BLaER1 treated with 17β-estradiol and CSF1 and Interleukin-3, amounts not matched to agents 10 nM and 100 nM (cell line): Measurements from ENCODE around the gene APBA2.

Source experiments
- H3K27ac ChIP-seq, 11 experiments: shearing (Covaris generic); formaldehyde crosslinking; 2 replicates each; pipeline ENCODE4 v1.8.1; 2022
- H3K27me3 ChIP-seq, 11 experiments: shearing (Covaris generic); formaldehyde crosslinking; 2 replicates each; pipeline ENCODE4 v1.8.1; 2022
- H3K36me3 ChIP-seq, 11 experiments: shearing (Covaris generic); formaldehyde crosslinking; 2 replicates each; pipeline ENCODE4 v1.8.1; 2022
- H3K4me1 ChIP-seq, 10 experiments: shearing (Covaris generic); formaldehyde crosslinking; 2 replicates each; pipeline ENCODE4 v1.8.1; 2022
- H3K4me2 ChIP-seq, 11 experiments: shearing (Covaris generic); formaldehyde crosslinking; 2 replicates each; pipeline ENCODE4 v1.8.1; 2022
- H3K4me3 ChIP-seq, 10 experiments: shearing (Covaris generic); formaldehyde crosslinking; 2 replicates each; pipeline ENCODE4 v1.8.1; 2022
- H3K9ac ChIP-seq, 11 experiments: shearing (Covaris generic); formaldehyde crosslinking; 2 replicates each; pipeline ENCODE4 v1.8.1; 2022
- H3K9me3 ChIP-seq, 11 experiments: shearing (Covaris generic); formaldehyde crosslinking; replicated peaks in 1 of 11; 2 replicates each; pipeline ENCODE4 v1.8.1; 2022
- H4K20me1 ChIP-seq, 11 experiments: shearing (Covaris generic); formaldehyde crosslinking; 2 replicates each; pipeline ENCODE4 v1.8.1; 2022
- Cebpa-rat ChIP-seq, 11 experiments: shearing (Covaris generic); IDR thresholded peaks; 2 replicates each; pipeline ENCODE4 v1.8.1; 2022

Gene APBA2

GRCh38 chr15:29074045-29074444, 188.3 kb downstream of the APBA2 start:
- no peaks in the 10 kb centered on the region for H4K20me1 ChIP-seq
- no peak overlapping the region for H3K27ac ChIP-seq
- no peak overlapping the region for H3K4me3 ChIP-seq
- TF ChIP-seq Cebpa-rat (IDR thresholded peaks at IDR 0.05), result no peak
- H3K4me1 ChIP-seq, result peaks cover 0 to 16% (median 6%) of the 10 kb centered on the region in 10 experiments; a peak in 11 of 20 replicates
- H3K4me2 ChIP-seq, result no peak overlapping the region
- peaks cover 0 to 8% (median 7%) of the 10 kb centered on the region in 11 experiments; a peak in 13 of 22 replicates for H3K9me3 ChIP-seq
- H3K36me3 ChIP-seq, result peaks cover 0 to 10% (median 0%) of the 10 kb centered on the region in 11 experiments; a peak in 2 of 22 replicates
- no peak overlapping the region for H3K9ac ChIP-seq
- H3K27me3 ChIP-seq, result no peaks in the 10 kb centered on the region

DNA sequence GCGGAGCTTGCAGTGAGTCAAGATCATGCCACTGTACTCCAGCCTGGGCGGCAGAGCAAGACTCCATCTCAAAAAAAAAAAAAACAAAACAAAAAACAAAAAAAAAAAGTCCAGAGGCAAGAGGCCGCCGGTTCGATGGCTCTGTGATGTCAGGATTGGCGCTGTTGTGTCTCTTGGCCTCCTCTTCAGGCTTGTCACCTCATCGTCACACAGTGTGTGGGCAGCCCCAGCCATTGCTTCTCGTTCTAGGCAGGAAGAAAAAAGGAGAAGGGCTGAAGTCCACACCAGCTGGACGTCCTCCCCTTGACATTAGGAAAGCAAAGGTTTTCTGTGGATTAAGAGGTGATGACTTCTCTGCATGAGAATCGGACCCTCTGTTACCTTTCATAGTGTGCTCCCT, 192.8 kb downstream of the APBA2 start:
- no peak overlapping the region for H3K4me2 ChIP-seq
- no peak overlapping the region for H3K27ac ChIP-seq
- no peaks in the 10 kb centered on the region for H3K4me1 ChIP-seq
- H3K27me3 ChIP-seq, result no peaks in the 10 kb centered on the region
- no peaks in the 10 kb centered on the region for H4K20me1 ChIP-seq
- H3K4me3 ChIP-seq, result no peak overlapping the region
- no peaks in the 10 kb centered on the region for H3K9me3 ChIP-seq
- no peak for TF ChIP-seq Cebpa-rat (IDR thresholded peaks at IDR 0.05)
- H3K9ac ChIP-seq, result no peak overlapping the region
- peaks cover 0 to 18% (median 0%) of the 10 kb centered on the region in 11 experiments; a peak in 2 of 22 replicates for H3K36me3 ChIP-seq

- H3K4me3 ChIP-seq, result no peak overlapping the region
- H3K4me1 ChIP-seq, result no peaks in the 10 kb centered on the region
- H3K27me3 ChIP-seq, result no peaks in the 10 kb centered on the region
- H4K20me1 ChIP-seq, result no peaks in the 10 kb centered on the region
- TF ChIP-seq Cebpa-rat (IDR thresholded peaks at IDR 0.05), result no peak
- H3K27ac ChIP-seq, result no peak overlapping the region
- H3K9me3 ChIP-seq, result peaks cover 0 to 4% (median under 1%) of the 10 kb centered on the region in 11 experiments; a peak in 8 of 22 replicates
- H3K36me3 ChIP-seq, result peaks cover 0 to 18% (median 0%) of the 10 kb centered on the region in 11 experiments; a peak in 2 of 22 replicates
- H3K4me2 ChIP-seq, result no peak overlapping the region
- no peak overlapping the region for H3K9ac ChIP-seq
These were observed 193.7 kb downstream of the APBA2 start for GRCh38 chr15:29079479-29079878.

- Histone ChIP-seq H3K4me2 (no peak overlapping the region), H3K4me3 (no peak overlapping the region), H3K9ac (no peak overlapping the region), H3K4me1 (no peaks in the 10 kb centered on the region), H3K9me3 (peaks cover 0 to 11% (median 4%) of the 10 kb centered on the region in 11 experiments; a peak in 9 of 22 replicates), H3K27ac (no peak overlapping the region), H4K20me1 (no peaks in the 10 kb centered on the region), H3K27me3 (no peaks in the 10 kb centered on the region), H3K36me3 (peaks cover 0 to 22% (median 0%) of the 10 kb centered on the region in 11 experiments; a peak in 2 of 22 replicates)
- no peak for TF ChIP-seq Cebpa-rat (IDR thresholded peaks at IDR 0.05)
These were observed 196.0 kb downstream of the APBA2 start for GRCh38 chr15:29081781-29082180.

DNA sequence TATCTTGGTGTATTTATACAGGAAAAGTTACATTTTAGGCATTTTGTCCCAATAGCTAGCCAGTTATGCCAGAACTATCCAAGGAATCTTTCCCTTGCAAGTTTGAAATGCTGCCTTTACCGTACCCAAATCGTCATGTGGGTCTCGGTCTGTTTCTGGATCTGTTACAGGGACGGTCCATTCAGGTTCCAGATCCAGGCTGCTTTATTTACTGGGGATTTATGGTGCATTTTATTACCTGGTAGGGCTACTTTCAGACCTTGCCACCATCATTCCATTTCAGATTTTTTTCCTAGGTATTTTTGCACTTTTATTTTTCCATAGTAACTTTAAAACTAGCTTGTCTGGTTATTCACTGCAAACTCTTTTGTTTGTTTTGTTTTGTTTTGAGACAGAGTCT, 197.4 kb downstream of the APBA2 start:
- H3K36me3 ChIP-seq, result peaks cover 0 to 16% (median 0%) of the 10 kb centered on the region in 11 experiments; a peak in 2 of 22 replicates
- no peak overlapping the region for H3K27ac ChIP-seq

GRCh38 chr15:29083858-29084257, 198.1 kb downstream of the APBA2 start:
- Histone ChIP-seq H3K27ac (no peak overlapping the region), H3K36me3 (peaks cover 0 to 16% (median 0%) of the 10 kb centered on the region in 11 experiments; a peak in 2 of 22 replicates), H3K4me1 (peaks cover 0 to 3% (median under 1%) of the 10 kb centered on the region in 10 experiments; a peak in 6 of 20 replicates), H3K4me2 (no peak overlapping the region), H3K9ac (no peak overlapping the region), H3K27me3 (no peaks in the 10 kb centered on the region), H3K4me3 (no peak overlapping the region), H4K20me1 (no peaks in the 10 kb centered on the region), H3K9me3 (peaks cover 0 to 11% (median 4%) of the 10 kb centered on the region in 11 experiments; a peak in 9 of 22 replicates)
- no peak for TF ChIP-seq Cebpa-rat (IDR thresholded peaks at IDR 0.05)

More for the DNA sequence above, 197.4 kb downstream of the APBA2 start:
- Histone ChIP-seq H4K20me1 (no peaks in the 10 kb centered on the region), H3K9ac (no peak overlapping the region), H3K4me2 (no peak overlapping the region), H3K9me3 (peaks cover 0 to 11% (median 4%) of the 10 kb centered on the region in 11 experiments; a peak in 9 of 22 replicates), H3K27me3 (no peaks in the 10 kb centered on the region), H3K4me1 (no peaks in the 10 kb centered on the region), H3K4me3 (no peak overlapping the region)
- TF ChIP-seq Cebpa-rat (IDR thresholded peaks at IDR 0.05), result no peak

DNA sequence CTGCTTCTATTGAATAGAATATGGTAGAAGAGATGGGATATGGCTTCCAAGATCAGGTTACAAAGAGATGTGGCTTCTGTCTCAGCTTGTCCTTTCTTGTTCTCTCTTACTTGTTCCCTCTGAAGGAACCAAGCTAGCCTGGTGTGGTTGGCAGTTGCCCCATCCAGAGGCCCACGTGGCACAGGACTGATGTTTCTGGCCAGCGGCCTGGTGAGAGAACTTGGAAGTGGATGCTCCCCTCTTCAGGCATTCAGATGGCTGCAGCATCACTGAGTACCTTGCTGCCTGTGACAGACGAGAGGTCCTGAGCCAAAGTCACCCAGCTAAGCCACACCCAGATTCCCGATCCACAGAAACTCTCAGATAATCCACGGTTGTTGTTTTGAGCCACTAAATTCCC, 200.2 kb downstream of the APBA2 start:
- TF ChIP-seq Cebpa-rat (IDR thresholded peaks at IDR 0.05), result no peak

DNA sequence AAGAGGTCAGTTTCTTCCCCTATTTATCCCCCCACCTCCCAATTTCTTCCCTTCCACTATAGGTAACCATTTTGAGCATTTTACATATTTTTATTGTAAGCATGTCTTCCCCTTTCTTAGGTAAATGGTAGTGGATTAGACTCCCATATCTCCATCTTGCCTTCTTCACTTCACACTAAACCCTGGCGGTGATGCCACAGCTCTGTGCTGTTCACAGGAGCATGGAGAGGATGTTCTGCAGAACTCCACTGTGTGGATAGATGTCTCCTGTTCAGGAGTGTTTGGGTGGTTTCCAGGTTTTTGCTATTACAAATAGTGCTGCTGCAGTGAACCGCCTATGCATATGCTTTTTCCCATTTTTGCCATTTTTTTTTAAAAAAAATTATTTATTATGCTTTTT, 201.1 kb downstream of the APBA2 start:
- H3K9me3 ChIP-seq, result peaks cover 0 to 11% (median 4%) of the 10 kb centered on the region in 11 experiments; a peak in 9 of 22 replicates
- peaks cover 4 to 17% (median 15%) of the 10 kb centered on the region in 10 experiments; a peak in 18 of 20 replicates for H3K4me1 ChIP-seq
- H3K4me2 ChIP-seq, result no peak overlapping the region
- peaks cover 0 to 4% (median 0%) of the 10 kb centered on the region in 11 experiments; a peak in 1 of 22 replicates for H3K36me3 ChIP-seq
- no peak overlapping the region for H3K9ac ChIP-seq
- no peak overlapping the region for H3K27ac ChIP-seq
- H3K27me3 ChIP-seq, result no peaks in the 10 kb centered on the region
- no peaks in the 10 kb centered on the region; a peak in 1 of 22 replicates for H4K20me1 ChIP-seq
- no peak overlapping the region for H3K4me3 ChIP-seq
- no peak for TF ChIP-seq Cebpa-rat (IDR thresholded peaks at IDR 0.05)

More for the DNA sequence above, 200.2 kb downstream of the APBA2 start:
- peaks cover 0 to 4% (median 0%) of the 10 kb centered on the region in 11 experiments; a peak in 1 of 22 replicates for H3K36me3 ChIP-seq
- peaks cover 0 to 11% (median 4%) of the 10 kb centered on the region in 11 experiments; a peak in 9 of 22 replicates for H3K9me3 ChIP-seq
- H3K9ac ChIP-seq, result no peak overlapping the region
- peaks cover 4 to 17% (median 15%) of the 10 kb centered on the region in 10 experiments; a peak in 18 of 20 replicates for H3K4me1 ChIP-seq
- H3K27me3 ChIP-seq, result no peaks in the 10 kb centered on the region
- H3K27ac ChIP-seq, result no peak overlapping the region
- H3K4me2 ChIP-seq, result no peak overlapping the region
- no peak overlapping the region for H3K4me3 ChIP-seq
- H4K20me1 ChIP-seq, result no peaks in the 10 kb centered on the region; a peak in 1 of 22 replicates

DNA sequence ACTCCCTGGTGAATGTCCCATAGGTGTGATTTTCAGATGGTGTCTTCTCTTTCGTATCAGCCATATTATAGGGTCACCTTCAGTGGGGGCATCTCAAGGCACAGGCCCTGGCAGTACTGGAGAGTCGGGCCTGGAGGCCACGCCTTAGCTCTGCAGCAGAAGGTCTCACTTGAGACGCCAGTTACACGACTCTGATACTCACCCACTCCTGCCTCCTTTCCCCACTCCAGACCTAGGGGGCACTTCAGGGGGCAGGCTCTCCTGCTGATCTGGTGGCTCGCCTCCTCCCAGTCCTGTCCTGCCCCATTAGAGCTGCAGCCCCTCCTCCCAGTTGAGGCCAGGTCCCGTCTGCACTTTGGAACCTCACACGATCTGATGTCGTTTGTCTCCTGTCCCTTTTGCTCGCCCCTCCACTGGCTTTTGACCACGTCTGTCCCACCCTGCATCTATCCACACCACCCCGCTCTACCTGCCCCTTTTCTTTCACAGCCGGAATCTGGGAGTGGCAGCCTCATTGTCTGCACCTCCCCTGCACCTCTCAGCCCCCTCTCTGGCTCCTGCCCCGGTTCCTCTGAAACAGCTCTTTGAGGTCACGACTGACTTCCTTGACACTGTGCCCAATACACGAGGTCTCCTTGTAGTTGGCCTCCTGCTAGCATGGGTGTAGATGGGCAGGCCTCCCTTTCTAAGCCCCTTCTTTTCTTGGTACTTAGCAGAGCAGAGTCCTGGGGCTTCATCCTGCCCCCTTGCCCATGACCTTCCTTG, 201.9 kb downstream of the APBA2 start:
- TF ChIP-seq Cebpa-rat (IDR thresholded peaks at IDR 0.05), result no peak
- Histone ChIP-seq H3K4me3 (no peak overlapping the region), H3K27ac (no peak overlapping the region), H3K4me1 (peaks cover 4 to 17% (median 15%) of the 10 kb centered on the region in 10 experiments; a peak in 18 of 20 replicates), H3K9me3 (peaks cover 0 to 11% (median 4%) of the 10 kb centered on the region in 11 experiments; a peak in 9 of 22 replicates), H3K27me3 (no peaks in the 10 kb centered on the region), H3K36me3 (peaks cover 0 to 6% (median 0%) of the 10 kb centered on the region in 11 experiments; a peak in 1 of 22 replicates), H4K20me1 (no peaks in the 10 kb centered on the region; a peak in 1 of 22 replicates), H3K4me2 (no peak overlapping the region), H3K9ac (no peak overlapping the region)
